Testis (tissue), 2 donors: Measurements from ENCODE around the gene ABHD16B.

ENCODE experiments used
- CTCF ChIP-seq, 3 experiments: fragments of 450-650 bp in 2 of 3; fragments of 200-600 bp in 1 of 3; sonication (generic) in 1 of 3; IDR thresholded peaks; one replicate each; pipeline ENCODE4 v1.5.1; 2016 to 2019; ENCODE audit warnings: antibody characterized with exemption in 3 of 3, mild to moderate bottlenecking in 2 of 3, moderate library complexity in 1 of 3
- POLR2A ChIP-seq: fragments of 450-650 bp; IDR thresholded peaks from one replicate; pipeline ENCODE4 v1.6.1; 2017; ENCODE audit warnings: antibody characterized with exemption, mild to moderate bottlenecking, moderate library complexity

GRCh38 chr20:63830841-63831588 lies 30.3 kb upstream of the ABHD16B start, which contains the start of gene ZBTB46:
- TF ChIP-seq CTCF (IDR thresholded peaks at IDR 0.05) (no peak), POLR2A (no peak)
